Measurements from ENCODE around the gene ZBTB1. TPM values are rescaled to one million over a fixed set of nuclear protein-coding genes. Genes with fewer than 3 reads are reported as not detected.

Gene ZBTB1
- total and polyA plus RNA-seq, 11 donors: 9.0 to 29.5 (median 17.7) TPM

GRCh38 chr14:64508215-64508776, 3.7 kb downstream of the ZBTB1 start:
- 27 to 42% (median 31%) methylated on average over 1 of the region's 1 CpG for WGBS, 4 donors
- intact Hi-C loops (cut with DNase I): loop anchor here in 1 of 10 donors (10.0 kb wide), 1 partner anchor 163 kb away; no protein-coding TSS in a partner anchor
- TF ChIP-seq CTCF (IDR thresholded peaks at IDR 0.05): no peak
- no peak for TF ChIP-seq POLR2A (IDR thresholded peaks at IDR 0.05)
- no peak for ATAC-seq
- Histone ChIP-seq H3K9me3 (no peaks in the 10 kb centered on the region), H3K36me3 (no peaks in the 10 kb centered on the region), H3K4me3 (no peak overlapping the region), H3K4me1 (peaks cover 3 to 74% (median 58%) of the 10 kb centered on the region in 12 donors), H3K27me3 (no peaks in the 10 kb centered on the region), H3K27ac (peak overlapping the region in 1 of 12 donors; percentile 100)
- DNase-seq: no peak

GRCh38 chr14:64509036-64509435, 4.5 kb downstream of the ZBTB1 start:
- intact Hi-C loops (cut with DNase I): loop anchor here in 1 of 10 donors (10.0 kb wide), 1 partner anchor 164 kb away; no protein-coding TSS in a partner anchor
- Histone ChIP-seq H3K27me3 (no peaks in the 10 kb centered on the region), H3K4me3 (no peak overlapping the region), H3K9me3 (no peaks in the 10 kb centered on the region), H3K36me3 (no peaks in the 10 kb centered on the region), H3K4me1 (peaks cover 3 to 75% (median 58%) of the 10 kb centered on the region in 12 donors), H3K27ac (peak overlapping the region in 1 of 12 donors; percentile 33)
- 87 to 91% (median 88%) methylated on average over 8 of the region's 8 CpGs for whole genome bisulfite sequencing, 4 donors
- TF ChIP-seq CTCF (IDR thresholded peaks at IDR 0.05) (no peak), POLR2A (IDR thresholded peaks at IDR 0.05) (no peak)
- ATAC-seq (no peak), DNase-seq (no peak)

- H3K9me3 ChIP-seq: no peaks in the 10 kb centered on the region
- H3K27me3 ChIP-seq: no peaks in the 10 kb centered on the region
- peaks cover 3 to 84% (median 55%) of the 10 kb centered on the region in 12 donors for H3K4me1 ChIP-seq
- ATAC-seq: peak; percentile 18 to 75 (median 55)
- peak overlapping the region in 1 of 12 donors; percentile 7 for H3K4me3 ChIP-seq
- intact Hi-C loops (cut with DNase I): loop anchor here in 3 of 10 donors (5.0 to 10.0 kb wide), 3 partner anchors 76 to 166 kb away; no protein-coding TSS in a partner anchor
- 16 to 20% (median 18%) methylated on average over 4 of the region's 4 CpGs for WGBS, 4 donors
- DNase-seq: peak in 4 of 5 donors; percentile 40 to 71 (median 58)
- no peaks in the 10 kb centered on the region for H3K36me3 ChIP-seq
- no peak for TF ChIP-seq POLR2A (IDR thresholded peaks at IDR 0.05)
- TF ChIP-seq CTCF (IDR thresholded peaks at IDR 0.05): peak; percentile 88 to 93 (median 91)
- H3K27ac ChIP-seq: peak overlapping the region in 2 of 12 donors; percentile 15 to 86
Measured at GRCh38 chr14:64510825-64511671, 6.5 kb downstream of the ZBTB1 start.

GRCh38 chr14:64513271-64513670, 8.7 kb downstream of the ZBTB1 start:
- no peak overlapping the region for H3K4me3 ChIP-seq
- WGBS, 4 donors: 91 to 96% (median 93%) methylated on average over 2 of the region's 2 CpGs
- no peak overlapping the region for H3K27ac ChIP-seq
- H3K36me3 ChIP-seq: no peaks in the 10 kb centered on the region
- H3K4me1 ChIP-seq: peaks cover 3 to 82% (median 34%) of the 10 kb centered on the region in 12 donors
- H3K9me3 ChIP-seq: no peaks in the 10 kb centered on the region
- no peak for DNase-seq
- ATAC-seq: no peak
- TF ChIP-seq CTCF (IDR thresholded peaks at IDR 0.05) (no peak), POLR2A (IDR thresholded peaks at IDR 0.05) (no peak)
- intact Hi-C loops (cut with DNase I): loop anchor here in 3 of 10 donors (5.0 to 10.0 kb wide), 3 partner anchors 78 to 168 kb away; no protein-coding TSS in a partner anchor
- no peaks in the 10 kb centered on the region for H3K27me3 ChIP-seq

Data from heart left ventricle (tissue), 16 donors.